SK-N-SH (cell line): ENCODE data around the gene TNFRSF1A. TPM values are rescaled to one million over a fixed set of nuclear protein-coding genes. Genes with fewer than 3 reads are reported as not detected.

ENCODE experiments used
- CTCF ChIA-PET: fragments of 300-600, 350-600 bp; formaldehyde crosslinking; extraction: SDS; loops from one replicate; lab custom pipeline; 2021; lab: Yijun Ruan, JAX
- POLR2A ChIA-PET: fragments of 350-600 bp; sonication (Branson Sonifier 250); formaldehyde crosslinking; extraction: SDS; loops from one replicate; lab custom pipeline; 2020; ENCODE audit warnings: antibody characterized with exemption, inconsistent platforms; lab: Yijun Ruan, JAX
- DNase-seq: peaks from one replicate; pipeline ENCODE4 v3.0.0; 2012
- H2AFZ ChIP-seq: fragments of 200-600 bp; sonication (generic); 2 replicates; pipeline ENCODE4 v1.8.1; 2016; ENCODE audit warnings: antibody characterized with exemption, mild to moderate bottlenecking, low read depth
- H3F3A ChIP-seq: fragments of 200-600 bp; sonication (generic); replicated peaks from 2 replicates; pipeline ENCODE3; 2016; ENCODE audit warnings: antibody characterized with exemption, mild to moderate bottlenecking; ENCODE audit not compliant: insufficient read depth
- H3K27ac ChIP-seq, 2 experiments: fragments of 200-500 bp in 1 of 2; fragments of 200-600 bp in 1 of 2; sonication (Bioruptor generic) in 1 of 2; sonication (generic), shearing (Covaris generic) in 1 of 2; 2 replicates each; pipeline versions ENCODE4 v1.5.1 to v1.6.1; 2014 to 2016; ENCODE audit warnings: low read depth in 2 of 2, inconsistent platforms in 1 of 2, low read length in 1 of 2, mild to moderate bottlenecking in 1 of 2, mixed read lengths in 1 of 2
- H3K27me3 ChIP-seq: fragments of 200-600 bp; sonication (generic), shearing (Covaris generic); 2 replicates; pipeline ENCODE4 v1.6.1; 2016; ENCODE audit warnings: mixed run types; ENCODE audit not compliant: insufficient read depth
- H3K36me3 ChIP-seq, 2 experiments: fragments of 200-500 bp in 1 of 2; fragments of 200-600 bp in 1 of 2; sonication (Bioruptor generic) in 1 of 2; sonication (generic) in 1 of 2; replicated peaks in 1 of 2; 2 replicates each; pipeline versions ENCODE3 to v1.5.1; 2014 to 2016; ENCODE audit warnings: low read length in 1 of 2, mild to moderate bottlenecking in 1 of 2; ENCODE audit not compliant: insufficient read depth in 2 of 2, control insufficient read depth in 1 of 2
- H3K4me1 ChIP-seq, 2 experiments: fragments of 200-500 bp in 1 of 2; fragments of 200-600 bp in 1 of 2; sonication (Bioruptor generic) in 1 of 2; sonication (generic), shearing (Covaris generic) in 1 of 2; 2 replicates each; pipeline versions ENCODE4 v1.5.1 to v1.6.1; 2014 to 2016; ENCODE audit warnings: low read depth in 1 of 2, low read length in 1 of 2, mixed run types in 1 of 2; ENCODE audit not compliant: insufficient read depth in 2 of 2, control insufficient read depth in 1 of 2
- H3K4me2 ChIP-seq: fragments of 200-600 bp; sonication (generic), shearing (Covaris generic); 2 replicates; pipeline ENCODE4 v1.6.1; 2017; ENCODE audit warnings: mixed run types
- H3K4me3 ChIP-seq, 2 experiments: fragments of 200-500 bp in 1 of 2; fragments of 200-600 bp in 1 of 2; sonication (Bioruptor generic) in 1 of 2; sonication (generic), shearing (Covaris generic) in 1 of 2; 2 replicates each; pipeline versions ENCODE4 v1.5.1 to v1.8.1; 2014 to 2016; ENCODE audit warnings: low read depth in 2 of 2, inconsistent platforms in 1 of 2, low read length in 1 of 2, mild to moderate bottlenecking in 1 of 2, mixed read lengths in 1 of 2, moderate library complexity in 1 of 2
- H3K79me2 ChIP-seq: fragments of 200-600 bp; sonication (generic); 2 replicates; pipeline ENCODE4 v1.8.1; 2017; ENCODE audit warnings: mild to moderate bottlenecking; ENCODE audit not compliant: insufficient read depth
- H3K9ac ChIP-seq: fragments of 200-600 bp; sonication (generic); 2 replicates; pipeline ENCODE4 v1.6.1; 2017; ENCODE audit warnings: mixed run types
- H3K9me2 ChIP-seq: fragments of 200-600 bp; sonication (generic); 2 replicates; pipeline ENCODE4 v1.6.1; 2017; ENCODE audit warnings: mixed run types
- H3K9me3 ChIP-seq: fragments of 200-600 bp; sonication (generic); 2 replicates; pipeline ENCODE4 v1.6.1; 2017; ENCODE audit warnings: mixed run types, mild to moderate bottlenecking, moderate library complexity
- H4K20me1 ChIP-seq: fragments of 200-600 bp; sonication (generic); 2 replicates; pipeline ENCODE4 v1.6.1; 2017; ENCODE audit warnings: mild to moderate bottlenecking, mixed run types; ENCODE audit not compliant: insufficient read depth
- CHD2 ChIP-seq: fragments of 150-350 bp; IDR thresholded peaks from 2 replicates; pipeline ENCODE4 v1.6.1; 2018; ENCODE audit warnings: low read length; ENCODE audit not compliant: partially characterized antibody
- CTCF ChIP-seq: fragments of 200-600 bp; sonication (generic); IDR thresholded peaks from 2 replicates; pipeline ENCODE4 v1.6.1; 2017; ENCODE audit warnings: antibody characterized with exemption, mild to moderate bottlenecking, moderate library complexity
- ELF1 ChIP-seq: IDR thresholded peaks from 2 replicates; pipeline ENCODE4 v1.4.0; 2012
- EP300 ChIP-seq, 2 experiments: IDR thresholded peaks; 2 replicates each; pipeline versions ENCODE4 v1.4.0 to v1.6.1; 2012; ENCODE audit warnings: borderline replicate concordance in 1 of 2, low read depth in 1 of 2, low read length in 1 of 2
- EZH2phosphoT487 ChIP-seq: fragments of 200-600 bp; sonication (generic); IDR thresholded peaks from 2 replicates; pipeline ENCODE4 v1.6.1; 2017; ENCODE audit warnings: low read depth, mixed run types, mild to moderate bottlenecking, antibody characterized with exemption, moderate library complexity, borderline replicate concordance
- FOXM1 ChIP-seq: IDR thresholded peaks from 2 replicates; pipeline ENCODE4 v1.4.0; 2012; ENCODE audit warnings: low read depth, mild to moderate bottlenecking
- GATA2 ChIP-seq: sonication (generic); formaldehyde crosslinking; IDR thresholded peaks from 2 replicates; pipeline ENCODE4 v1.5.0; 2020; ENCODE audit warnings: mild to moderate bottlenecking, missing genetic modification reagents
- IRF3 ChIP-seq: fragments of 150-350 bp; IDR thresholded peaks from 2 replicates; pipeline ENCODE4 v1.6.1; 2016; ENCODE audit warnings: mild to moderate bottlenecking, low read depth, low read length
- MXI1 ChIP-seq: IDR thresholded peaks from 2 replicates; pipeline ENCODE4 v1.6.1; 2012; ENCODE audit warnings: mild to moderate bottlenecking, low read depth, low read length, improper control_type of control experiment
- NFIC ChIP-seq: IDR thresholded peaks from 2 replicates; pipeline ENCODE4 v1.4.0; 2012; ENCODE audit warnings: borderline replicate concordance
- PBX3 ChIP-seq: IDR thresholded peaks from 2 replicates; pipeline ENCODE4; 2012
- RCOR1 ChIP-seq: fragments of 150-350 bp; IDR thresholded peaks from 2 replicates; pipeline ENCODE4 v1.6.1; 2017; ENCODE audit warnings: antibody characterized with exemption, low read length
- REST ChIP-seq: IDR thresholded peaks from 2 replicates; pipeline ENCODE4 v1.6.1; 2012; ENCODE audit warnings: mild to moderate bottlenecking, low read depth, low read length, moderate library complexity
- RXRA ChIP-seq: IDR thresholded peaks from 2 replicates; pipeline ENCODE4 v1.4.0; 2012; ENCODE audit warnings: low read depth, mild to moderate bottlenecking, borderline replicate concordance
- SMC3 ChIP-seq: IDR thresholded peaks from 2 replicates; pipeline ENCODE4 v1.6.1; 2012; ENCODE audit warnings: low read depth, low read length, improper control_type of control experiment
- TAF1 ChIP-seq: IDR thresholded peaks from 2 replicates; pipeline ENCODE4 v1.6.1; 2012; ENCODE audit warnings: low read depth, mild to moderate bottlenecking, low read length, moderate library complexity, borderline replicate concordance
- TEAD4 ChIP-seq: IDR thresholded peaks from 2 replicates; pipeline ENCODE4 v1.4.0; 2012; ENCODE audit warnings: mild to moderate bottlenecking, borderline replicate concordance; ENCODE audit not compliant: insufficient read depth
- YY1 ChIP-seq: IDR thresholded peaks from 2 replicates; pipeline ENCODE4 v1.4.0; 2012; ENCODE audit warnings: low read depth, mild to moderate bottlenecking
- WGBS: methylation state at CpG from one replicate; pipeline ENCODE4 v1.1.6; 2017; ENCODE audit warnings: low lambda C conversion rate; 5-methylcytosine and 5-hydroxymethylcytosine counted together
- polyA plus RNA-seq, 3 experiments: library from polyadenylated mRNA; depleted of rRNA; stranded (reverse); fragments of >200 nt; gene quantifications; 2 replicates each; pipeline ENCODE4 v1.2.3, GENCODE V29; 2012

TNFRSF1A gene
- polyA plus RNA-seq, 1 of the 3 experiments (the other 2 are of a cell fraction) = 92.9 TPM

- H3K4me1 ChIP-seq = peaks cover 0 to 29% of the 10 kb centered on the region in 2 experiments; a peak in 3 of 4 replicates
- 0 out of 2 replicates have a peak, but pooled peaks cover 5% of the 10 kb centered on the region for H4K20me1 ChIP-seq
- H3K79me2 ChIP-seq = peaks cover 34% of the 10 kb centered on the region
- TF ChIP-seq EP300 (IDR thresholded peaks at IDR 0.05; ENCODE audit: borderline replicate concordance in 1 of 2, low read depth in 1 of 2, low read length in 1 of 2) = no peak
- no peak for TF ChIP-seq RXRA
- no peak for TF ChIP-seq NFIC
- no peak for TF ChIP-seq MXI1
- TF ChIP-seq CHD2 = no peak
- no peak for TF ChIP-seq IRF3
- no peak for TF ChIP-seq TEAD4
- no peak for TF ChIP-seq RCOR1
- no peaks in the 10 kb centered on the region for H3K9me2 ChIP-seq
- no peak for DNase-seq
- ChIA-PET POLR2A (no interaction called here), CTCF (interaction anchor here (0.6 kb wide), 1 partner anchor 116 kb away, joined by 3 read pairs; no protein-coding TSS in a partner anchor)
- H3K4me2 ChIP-seq = no peak overlapping the region
- no peaks in the 10 kb centered on the region for H3K9me3 ChIP-seq
- no peak overlapping the region for H3K27ac ChIP-seq
- no peak overlapping the region for H2AFZ ChIP-seq
- peaks cover 59% of the 10 kb centered on the region for H3F3A ChIP-seq
- no peaks in the 10 kb centered on the region for H3K27me3 ChIP-seq
- H3K4me3 ChIP-seq = no peak overlapping the region
- 92% methylated on average over 55 of the region's 75 CpGs for WGBS
- H3K9ac ChIP-seq = no peak overlapping the region
- peaks cover 36 to 58% of the 10 kb centered on the region in 2 experiments for H3K36me3 ChIP-seq
These were observed 12.8 kb downstream of the TNFRSF1A start for GRCh38 chr12:6328945-6329702.

- H3K79me2 ChIP-seq = peaks cover 26% of the 10 kb centered on the region
- peaks cover 36 to 53% of the 10 kb centered on the region in 2 experiments for H3K36me3 ChIP-seq
- no peaks in the 10 kb centered on the region for H3K27me3 ChIP-seq
- H3K4me2 ChIP-seq = no peak overlapping the region
- H3K4me3 ChIP-seq = no peak overlapping the region
- no peaks in the 10 kb centered on the region for H3K9me2 ChIP-seq
- no peak for DNase-seq
- H3F3A ChIP-seq = peaks cover 56% of the 10 kb centered on the region
- CTCF ChIA-PET = no interaction called here
- no peak overlapping the region for H3K9ac ChIP-seq
- WGBS = 93% methylated on average over 7 of the region's 10 CpGs
- peaks cover 4 to 26% of the 10 kb centered on the region in 2 experiments; a peak in 3 of 4 replicates for H3K4me1 ChIP-seq
- H4K20me1 ChIP-seq = peaks cover 5% of the 10 kb centered on the region; the same call in 1 of the 2 replicates
- no peaks in the 10 kb centered on the region for H3K9me3 ChIP-seq
- H2AFZ ChIP-seq = no peak overlapping the region
- no peak overlapping the region for H3K27ac ChIP-seq
- POLR2A ChIA-PET = no interaction called here
- TF ChIP-seq YY1 (no peak), SMC3 (no peak), PBX3 (no peak), RXRA (no peak), MXI1 (no peak), GATA2 (CRISPR knock-in tag) (no peak), CHD2 (no peak), EZH2phosphoT487 (no peak), TAF1 (no peak), CTCF (no peak), REST (no peak), ELF1 (no peak), FOXM1 (no peak)
These were observed 13.7 kb downstream of the TNFRSF1A start for GRCh38 chr12:6328045-6328779.
